Mesenchymal stem cell (in vitro differentiated cells and primary cell): ENCODE results near the gene TMEM190.
A peak's percentile ranks its signal among the peaks of the same experiment; 100 is the strongest.

Experiments
- DNase-seq: peaks from one replicate; pipeline ENCODE4 v3.0.0-alpha.2; 2013
- H2AFZ ChIP-seq: one replicate; pipeline ENCODE4 v1.6.1; 2013; ENCODE audit warnings: low read depth, mild to moderate bottlenecking, control low read depth, inconsistent platforms, low read length, moderate library complexity
- H2AK5ac ChIP-seq: 2 replicates; pipeline ENCODE4 v1.6.1; 2013; ENCODE audit warnings: low read length, moderate library complexity, mild to moderate bottlenecking, inconsistent platforms; ENCODE audit not compliant: severe bottlenecking
- H2BK120ac ChIP-seq: one replicate; pipeline ENCODE4 v1.6.1; 2013; ENCODE audit warnings: low read depth, mild to moderate bottlenecking, inconsistent platforms, low read length, moderate library complexity
- H2BK12ac ChIP-seq, 2 experiments: one replicate each; pipeline ENCODE4 v1.6.1; 2013; ENCODE audit warnings: inconsistent platforms in 2 of 2, low read length in 2 of 2, mild to moderate bottlenecking in 2 of 2, moderate library complexity in 2 of 2, control low read depth in 1 of 2
- H2BK15ac ChIP-seq: one replicate; pipeline ENCODE4 v1.6.1; 2013; ENCODE audit warnings: mild to moderate bottlenecking, low read depth, inconsistent platforms; ENCODE audit not compliant: poor library complexity, severe bottlenecking
- H2BK5ac ChIP-seq: 2 replicates; pipeline ENCODE4 v1.6.1; 2013; ENCODE audit warnings: low read depth, mild to moderate bottlenecking, low read length, control low read depth, inconsistent platforms; ENCODE audit not compliant: poor library complexity, severe bottlenecking
- H3K14ac ChIP-seq, 2 experiments: one replicate each; pipeline ENCODE4 v1.6.1; 2013; ENCODE audit warnings: inconsistent platforms in 2 of 2, low read length in 2 of 2, control low read depth in 1 of 2, mild to moderate bottlenecking in 1 of 2, moderate library complexity in 1 of 2
- H3K18ac ChIP-seq, 2 experiments: one replicate each; pipeline ENCODE4 v1.6.1; 2013; ENCODE audit warnings: inconsistent platforms in 2 of 2, low read length in 2 of 2, control low read depth in 1 of 2, low read depth in 1 of 2, mild to moderate bottlenecking in 1 of 2
- H3K23ac ChIP-seq, 2 experiments: one replicate each; pipeline ENCODE4 v1.6.1; 2013; ENCODE audit warnings: inconsistent platforms in 2 of 2, low read length in 2 of 2, mild to moderate bottlenecking in 2 of 2, moderate library complexity in 2 of 2, control low read depth in 1 of 2
- H3K27ac ChIP-seq: 2 replicates; pipeline ENCODE4 v1.5.1; 2013; ENCODE audit warnings: mild to moderate bottlenecking, moderate library complexity, low read length, control low read depth, inconsistent platforms; ENCODE audit not compliant: poor library complexity, severe bottlenecking
- H3K27me3 ChIP-seq, 2 experiments: 2 replicates each; pipeline versions ENCODE4 v1.6.1 to v1.7.0; 2013; ENCODE audit warnings: low read length in 2 of 2, mild to moderate bottlenecking in 2 of 2, moderate library complexity in 2 of 2, control low read depth in 1 of 2, inconsistent platforms in 1 of 2; ENCODE audit not compliant: control insufficient read depth in 1 of 2, insufficient read depth in 1 of 2
- H3K36me3 ChIP-seq, 2 experiments: 2 replicates each; pipeline versions ENCODE4 v1.6.1 to v1.7.0; 2013; ENCODE audit warnings: low read length in 2 of 2, control low read depth in 1 of 2, inconsistent platforms in 1 of 2, low read depth in 1 of 2, mild to moderate bottlenecking in 1 of 2; ENCODE audit not compliant: insufficient read depth in 2 of 2, control insufficient read depth in 1 of 2
- H3K4ac ChIP-seq, 2 experiments: one replicate each; pipeline ENCODE4 v1.6.1; 2013; ENCODE audit warnings: inconsistent platforms in 2 of 2, low read length in 2 of 2, mild to moderate bottlenecking in 2 of 2, moderate library complexity in 2 of 2, control low read depth in 1 of 2, low read depth in 1 of 2
- H3K4me1 ChIP-seq: 2 replicates; pipeline ENCODE4 v1.6.1; 2013; ENCODE audit warnings: low read depth, low read length, control low read depth; ENCODE audit not compliant: control insufficient read depth, insufficient read depth
- H3K4me2 ChIP-seq: 2 replicates; pipeline ENCODE4 v1.6.1; 2013; ENCODE audit warnings: low read length, mild to moderate bottlenecking, inconsistent platforms; ENCODE audit not compliant: poor library complexity, severe bottlenecking
- H3K4me3 ChIP-seq, 2 experiments: 2 replicates each; pipeline versions ENCODE4 v1.5.1 to v1.7.0; 2013; ENCODE audit warnings: low read length in 2 of 2, mild to moderate bottlenecking in 2 of 2, control low read depth in 1 of 2, low read depth in 1 of 2; ENCODE audit not compliant: insufficient read depth in 1 of 2
- H3K79me1 ChIP-seq: replicated peaks from 2 replicates; pipeline ENCODE4 v1.6.1; 2013; ENCODE audit warnings: mild to moderate bottlenecking, control low read depth, low read length, inconsistent platforms; ENCODE audit not compliant: poor library complexity, severe bottlenecking
- H3K9ac ChIP-seq: 2 replicates; pipeline ENCODE4 v1.7.0; 2013; ENCODE audit warnings: mild to moderate bottlenecking, low read length, moderate library complexity
- H3K9me3 ChIP-seq: 2 replicates; pipeline ENCODE4 v1.7.0; 2013; ENCODE audit warnings: mild to moderate bottlenecking, low read length; ENCODE audit not compliant: control insufficient read depth
- H4K8ac ChIP-seq: one replicate; pipeline ENCODE4 v1.6.1; 2013; ENCODE audit warnings: inconsistent platforms, mild to moderate bottlenecking, low read length, moderate library complexity
- H4K91ac ChIP-seq: one replicate; pipeline ENCODE4 v1.6.1; 2013; ENCODE audit warnings: mild to moderate bottlenecking, low read length, inconsistent platforms
- WGBS: methylation state at CpG from one replicate; pipeline ENCODE4 v1.1.7; 2013; ENCODE audit warnings: mixed read lengths; 5-methylcytosine and 5-hydroxymethylcytosine counted together

TMEM190 gene

GRCh38 chr19:55370305-55370988 lies 6.2 kb upstream of the TMEM190 start, which contains the start of gene IL11:
TSS of gene IL11 (minus strand) at chr19:55370463. CDS start at chr19:55370310, 153 bp downstream.
- H4K91ac ChIP-seq, result no peak within 1 kb of the TSS
- H3K27me3 ChIP-seq, result peaks cover 0 to 9% of the 10 kb centered on the region in 2 experiments
- H3K36me3 ChIP-seq, result peaks cover 0 to 30% of the 10 kb centered on the region in 2 experiments
- H2AFZ ChIP-seq, result peak within 1 kb of the TSS; percentile 84
- no peaks in the 10 kb centered on the region for H3K9me3 ChIP-seq
- peak within 1 kb of the TSS in 1 of 2 experiments; percentile 47 for H3K23ac ChIP-seq
- peaks cover 6% of the 10 kb centered on the region for H3K79me1 ChIP-seq
- peak within 1 kb of the TSS; percentile 78 to 84 for H3K4me3 ChIP-seq
- H3K18ac ChIP-seq, result peak within 1 kb of the TSS; percentile 45 to 85
- H3K27ac ChIP-seq, result peak within 1 kb of the TSS; percentile 94
- peak within 1 kb of the TSS; percentile 90 for H2BK15ac ChIP-seq
- peak within 1 kb of the TSS; percentile 83 for H3K4me2 ChIP-seq
- peak within 1 kb of the TSS; percentile 45 for H4K8ac ChIP-seq
- DNase-seq, result peak; percentile 84
- H3K14ac ChIP-seq, result peak within 1 kb of the TSS in 1 of 2 experiments; percentile 68
- H3K4me1 ChIP-seq, result peaks cover 59% of the 10 kb centered on the region
- H2BK12ac ChIP-seq, result peak within 1 kb of the TSS in 1 of 2 experiments; percentile 90
- peak within 1 kb of the TSS; percentile 58 for H2AK5ac ChIP-seq
- H3K4ac ChIP-seq, result peak within 1 kb of the TSS; percentile 46 to 57
- H3K9ac ChIP-seq, result peak within 1 kb of the TSS; percentile 74
- H2BK120ac ChIP-seq, result peak within 1 kb of the TSS; percentile 27
- 5% methylated on average over 19 of the region's 32 CpGs for WGBS
- peak within 1 kb of the TSS; percentile 92 for H2BK5ac ChIP-seq

DNA sequence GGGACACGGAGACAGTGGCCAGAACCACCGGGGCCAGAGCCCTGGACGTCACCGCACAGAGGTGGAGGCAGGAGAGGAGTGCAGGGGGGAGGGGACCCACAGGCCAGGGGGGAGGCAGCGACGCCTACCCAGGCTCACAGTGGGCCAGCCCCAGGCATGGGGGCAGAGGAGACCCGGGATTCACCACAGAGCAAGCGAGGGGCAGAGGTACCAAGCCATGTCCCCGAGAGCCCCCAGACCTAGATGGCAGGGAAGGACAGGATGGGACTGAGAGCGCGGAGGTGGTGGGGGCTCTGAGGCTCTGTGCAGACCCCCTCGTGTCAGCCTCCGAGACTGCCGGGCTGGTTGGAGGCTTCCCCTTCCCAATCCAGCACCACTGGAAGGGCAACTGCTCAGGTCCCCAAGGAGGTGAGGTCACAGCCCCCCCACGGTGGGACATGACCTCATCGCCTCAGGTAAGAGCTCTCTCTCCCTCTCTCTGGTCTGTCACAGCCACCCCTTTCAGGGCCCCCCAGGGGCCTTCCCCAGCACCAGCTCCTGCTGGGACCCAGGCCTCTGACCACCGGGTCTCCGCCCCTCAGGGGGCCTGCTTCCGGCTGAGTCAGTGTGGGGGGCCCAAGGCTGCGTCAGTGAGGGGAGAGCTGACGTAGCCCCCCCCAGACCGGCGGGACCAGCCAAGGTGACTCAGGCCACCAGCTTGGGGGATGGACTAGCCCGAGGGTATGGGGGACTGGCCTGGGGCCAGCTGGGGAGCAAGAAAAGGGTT lies 4.1 kb upstream of the TMEM190 start:
- H4K91ac ChIP-seq, result peak overlapping the region; percentile 19
- no peak overlapping the region for H3K9ac ChIP-seq
- no peak overlapping the region for H2BK120ac ChIP-seq
- H3K4ac ChIP-seq, result peak overlapping the region in 1 of 2 experiments; percentile 43
- peaks cover 3% of the 10 kb centered on the region for H3K79me1 ChIP-seq
- H3K27me3 ChIP-seq, result peaks cover 0 to 16% of the 10 kb centered on the region in 2 experiments
- H3K14ac ChIP-seq, result peak overlapping the region in 1 of 2 experiments; percentile 48
- H2BK12ac ChIP-seq, result peak overlapping the region in 1 of 2 experiments; percentile 79
- H3K18ac ChIP-seq, result peak overlapping the region in 1 of 2 experiments; percentile 34
- H3K4me3 ChIP-seq, result no peak overlapping the region
- no peaks in the 10 kb centered on the region for H3K9me3 ChIP-seq
- H3K23ac ChIP-seq, result no peak overlapping the region
- H2AFZ ChIP-seq, result no peak overlapping the region
- DNase-seq, result peak; percentile 79
- peak overlapping the region; percentile 93 for H3K27ac ChIP-seq
- H3K4me2 ChIP-seq, result no peak overlapping the region
- H4K8ac ChIP-seq, result peak overlapping the region; percentile 54
- peak overlapping the region; percentile 16 for H2AK5ac ChIP-seq
- peaks cover 68% of the 10 kb centered on the region for H3K4me1 ChIP-seq
- peaks cover 0 to 12% of the 10 kb centered on the region in 2 experiments for H3K36me3 ChIP-seq
- WGBS, result 47% methylated on average over 19 of the region's 24 CpGs
- H2BK5ac ChIP-seq, result peak overlapping the region; percentile 92
- H2BK15ac ChIP-seq, result peak overlapping the region; percentile 92

- 60% methylated on average over 8 of the region's 9 CpGs for WGBS
- H3K4me1 ChIP-seq, result peaks cover 65% of the 10 kb centered on the region
- H2AK5ac ChIP-seq, result peak overlapping the region; percentile 87
- no peak for DNase-seq
- H3K79me1 ChIP-seq, result no peaks in the 10 kb centered on the region
- H2AFZ ChIP-seq, result no peak overlapping the region
- H3K23ac ChIP-seq, result no peak overlapping the region
- peaks cover 0 to 2% of the 10 kb centered on the region in 2 experiments for H3K36me3 ChIP-seq
- H3K18ac ChIP-seq, result peak overlapping the region; percentile 72 to 85
- peak overlapping the region; percentile 1 for H4K91ac ChIP-seq
- H3K4me2 ChIP-seq, result no peak overlapping the region
- H4K8ac ChIP-seq, result peak overlapping the region; percentile 78
- peak overlapping the region in 1 of 2 experiments; percentile 85 for H2BK12ac ChIP-seq
- no peak overlapping the region for H3K4me3 ChIP-seq
- no peaks in the 10 kb centered on the region for H3K9me3 ChIP-seq
- no peak overlapping the region for H3K14ac ChIP-seq
- H2BK120ac ChIP-seq, result peak overlapping the region; percentile 69
- H3K27ac ChIP-seq, result peak overlapping the region; percentile 93
- H3K4ac ChIP-seq, result peak overlapping the region; percentile 28 to 63
- peak overlapping the region; percentile 92 for H2BK5ac ChIP-seq
- H2BK15ac ChIP-seq, result no peak overlapping the region
- peaks cover 0 to 22% of the 10 kb centered on the region in 2 experiments for H3K27me3 ChIP-seq
- no peak overlapping the region for H3K9ac ChIP-seq
Observed at GRCh38 chr19:55373306-55373992, 3.2 kb upstream of the TMEM190 start.
